RWPE2 (cell line): ENCODE data around the gene CTDNEP1.
A peak's percentile ranks its signal among the peaks of the same experiment; 100 is the strongest.

Source experiments
- ATAC-seq: fragments of 200-7000 bp; cut with Tn5 transposase; 3 replicates; pipeline ENCODE4 v1.9.1; 2021; ENCODE audit warnings: low read depth
- DNase-seq: peaks from one replicate; pipeline ENCODE4 v3.0.0-alpha.2; 2020; ENCODE audit warnings: low spot score
- H3K27ac ChIP-seq: fragments of 450-650 bp; 2 replicates; pipeline ENCODE4 v1.5.1; 2017; ENCODE audit warnings: mild to moderate bottlenecking; ENCODE audit not compliant: poor library complexity, severe bottlenecking
- H3K27me3 ChIP-seq: fragments of 250-450 bp; sonication (Bioruptor Pico); 2 replicates; pipeline ENCODE4 v1.5.1; 2021; ENCODE audit warnings: mild to moderate bottlenecking, moderate library complexity; ENCODE audit not compliant: insufficient read depth, poor library complexity, severe bottlenecking
- H3K36me3 ChIP-seq: fragments of 250-450 bp; sonication (Bioruptor Pico); 2 replicates; pipeline ENCODE4 v1.5.1; 2020; ENCODE audit warnings: low read depth, mild to moderate bottlenecking, moderate library complexity
- H3K4me1 ChIP-seq: fragments of 250-450 bp; sonication (Bioruptor Pico); 2 replicates; pipeline ENCODE4 v1.5.1; 2021; ENCODE audit warnings: mild to moderate bottlenecking, moderate library complexity; ENCODE audit not compliant: insufficient read depth, poor library complexity, severe bottlenecking
- H3K4me3 ChIP-seq: fragments of 250-450 bp; sonication (Bioruptor Pico); 2 replicates; pipeline ENCODE4 v1.5.1; 2021; ENCODE audit warnings: mild to moderate bottlenecking, moderate library complexity; ENCODE audit not compliant: severe bottlenecking
- H3K9me3 ChIP-seq: fragments of 250-450 bp; sonication (Bioruptor Pico); 2 replicates; pipeline ENCODE4 v1.5.1; 2021; ENCODE audit warnings: mild to moderate bottlenecking, moderate library complexity; ENCODE audit not compliant: severe bottlenecking
- CTCF ChIP-seq: fragments of 450-650 bp; IDR thresholded peaks from one replicate; pipeline ENCODE4 v1.5.1; 2017; ENCODE audit warnings: mild to moderate bottlenecking, moderate library complexity; ENCODE audit not compliant: poor library complexity, severe bottlenecking

CTDNEP1 gene

GRCh38 chr17:7221278-7222092 lies 30.0 kb downstream of the CTDNEP1 start:
- Histone ChIP-seq H3K4me1 (peaks cover 5% of the 10 kb centered on the region), H3K36me3 (peaks cover 44% of the 10 kb centered on the region), H3K27me3 (no peaks in the 10 kb centered on the region), H3K4me3 (no peak overlapping the region), H3K9me3 (no peaks in the 10 kb centered on the region), H3K27ac (peak overlapping the region; percentile 89)
- TF ChIP-seq CTCF, result no peak
- ATAC-seq, result no peak
- DNase-seq, result no peak

GRCh38 chr17:7220593-7221277 lies 30.8 kb downstream of the CTDNEP1 start:
- peak overlapping the region; percentile 90 for H3K4me3 ChIP-seq
- peak; percentile 43 for TF ChIP-seq CTCF
- no peaks in the 10 kb centered on the region for H3K27me3 ChIP-seq
- no peaks in the 10 kb centered on the region for H3K9me3 ChIP-seq
- peaks cover 5% of the 10 kb centered on the region for H3K4me1 ChIP-seq
- ATAC-seq (peak; percentile 50), DNase-seq (no peak)
- peak overlapping the region; percentile 89 for H3K27ac ChIP-seq
- peaks cover 43% of the 10 kb centered on the region for H3K36me3 ChIP-seq

GRCh38 chr17:7219812-7220592 lies 31.5 kb downstream of the CTDNEP1 start, which contains the start of the genes ACADVL and DLG4:
Gene ACADVL, plus strand, starts transcription at chr17:7219938. Its CDS starts 47 bp downstream, at chr17:7219985.
Gene DLG4, minus strand, starts transcription at chr17:7219836.
- DNase-seq (peak; percentile 92), ATAC-seq (peak; percentile 68)
- no peaks in the 10 kb centered on the region for H3K9me3 ChIP-seq
- H3K27me3 ChIP-seq, result no peaks in the 10 kb centered on the region
- no peak for TF ChIP-seq CTCF
- peak within 1 kb of the TSS; percentile 89 for H3K27ac ChIP-seq
- H3K4me3 ChIP-seq, result peak within 1 kb of the TSS; percentile 90
- peaks cover 9% of the 10 kb centered on the region for H3K4me1 ChIP-seq
- H3K36me3 ChIP-seq, result peaks cover 36% of the 10 kb centered on the region

- DNase-seq, result no peak
- no peak for TF ChIP-seq CTCF
- Histone ChIP-seq H3K4me3 (peak overlapping the region; percentile 90), H3K4me1 (peaks cover 9% of the 10 kb centered on the region), H3K27ac (peak overlapping the region; percentile 89), H3K9me3 (no peaks in the 10 kb centered on the region), H3K27me3 (no peaks in the 10 kb centered on the region), H3K36me3 (peaks cover 33% of the 10 kb centered on the region)
- ATAC-seq, result no peak
Measured at GRCh38 chr17:7219229-7219811, 32.2 kb downstream of the CTDNEP1 start.
